DMS114 treated with DMSO at 0.1 percent for 48 hours (cell line): ENCODE data around the gene ARHGAP27.
"Not testable (repeated sequence)": the region's sequence is repeated elsewhere in the genome, so short reads cannot be mapped to it uniquely, and the experiment has no call there.

Source experiments
- DNase-seq: peaks from one replicate; lab custom pipeline; 2025; ENCODE audit not compliant: unreplicated experiment; lab: John Stamatoyannopoulos, UW

Gene ARHGAP27

GRCh38 chr17:45366691-45367090 lies 66.0 kb downstream of the ARHGAP27 start:
- no peak for DNase-seq

- DNase-seq: no peak
These were observed 66.6 kb downstream of the ARHGAP27 start for GRCh38 chr17:45366049-45366448.

- DNase-seq: no peak
These were observed 67.9 kb downstream of the ARHGAP27 start for GRCh38 chr17:45364531-45365390.

- no peak for DNase-seq
These were observed 69.2 kb downstream of the ARHGAP27 start for GRCh38 chr17:45363498-45363897.

- no peak for DNase-seq
These were observed 70.7 kb downstream of the ARHGAP27 start for GRCh38 chr17:45361976-45362375.

GRCh38 chr17:45361451-45361850 lies 71.2 kb downstream of the ARHGAP27 start:
- no peak for DNase-seq

GRCh38 chr17:45357364-45357997 lies 75.2 kb downstream of the ARHGAP27 start:
- no peak for DNase-seq

- no peak for DNase-seq
These were observed 77.6 kb downstream of the ARHGAP27 start for GRCh38 chr17:45355087-45355486.

- DNase-seq: no peak
These were observed 79.6 kb downstream of the ARHGAP27 start for GRCh38 chr17:45353043-45353442.

- no peak for DNase-seq
These were observed 80.8 kb downstream of the ARHGAP27 start for GRCh38 chr17:45351831-45352230.

GRCh38 chr17:45347444-45347843 lies 85.2 kb downstream of the ARHGAP27 start:
- DNase-seq: no peak

- DNase-seq: no peak
These were observed 86.3 kb downstream of the ARHGAP27 start for GRCh38 chr17:45346216-45347015.

GRCh38 chr17:45345554-45346215 lies 87.0 kb downstream of the ARHGAP27 start:
- DNase-seq: no peak

GRCh38 chr17:45345246-45345553 lies 87.5 kb downstream of the ARHGAP27 start:
- DNase-seq: no peak

GRCh38 chr17:45343967-45344664 lies 88.6 kb downstream of the ARHGAP27 start:
- DNase-seq: not testable (repeated sequence)
